Measurements from ENCODE around the gene CACNA1F.

DNA sequence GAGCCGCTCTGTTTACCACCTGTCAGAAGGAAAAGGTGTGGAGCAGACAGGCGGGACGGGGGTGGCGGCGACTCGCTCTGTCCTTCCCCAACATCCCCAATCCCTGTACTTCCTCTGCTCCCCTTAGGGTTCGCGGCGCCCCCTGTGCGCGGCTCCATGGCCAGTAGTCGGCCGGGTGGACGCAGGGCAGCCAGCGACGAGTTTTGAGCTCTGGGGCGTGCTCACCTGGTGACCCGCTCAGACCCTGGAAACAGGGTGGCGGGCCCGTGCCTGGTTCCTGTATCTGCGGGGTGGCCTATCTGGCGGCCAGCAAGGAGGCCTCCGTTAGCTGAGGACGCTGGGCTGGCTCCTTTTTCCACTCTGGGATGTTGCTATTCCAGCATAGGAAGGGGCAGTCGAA, 75.9 kb downstream of the CACNA1F start:
- TF ChIP-seq, protein P1, sequence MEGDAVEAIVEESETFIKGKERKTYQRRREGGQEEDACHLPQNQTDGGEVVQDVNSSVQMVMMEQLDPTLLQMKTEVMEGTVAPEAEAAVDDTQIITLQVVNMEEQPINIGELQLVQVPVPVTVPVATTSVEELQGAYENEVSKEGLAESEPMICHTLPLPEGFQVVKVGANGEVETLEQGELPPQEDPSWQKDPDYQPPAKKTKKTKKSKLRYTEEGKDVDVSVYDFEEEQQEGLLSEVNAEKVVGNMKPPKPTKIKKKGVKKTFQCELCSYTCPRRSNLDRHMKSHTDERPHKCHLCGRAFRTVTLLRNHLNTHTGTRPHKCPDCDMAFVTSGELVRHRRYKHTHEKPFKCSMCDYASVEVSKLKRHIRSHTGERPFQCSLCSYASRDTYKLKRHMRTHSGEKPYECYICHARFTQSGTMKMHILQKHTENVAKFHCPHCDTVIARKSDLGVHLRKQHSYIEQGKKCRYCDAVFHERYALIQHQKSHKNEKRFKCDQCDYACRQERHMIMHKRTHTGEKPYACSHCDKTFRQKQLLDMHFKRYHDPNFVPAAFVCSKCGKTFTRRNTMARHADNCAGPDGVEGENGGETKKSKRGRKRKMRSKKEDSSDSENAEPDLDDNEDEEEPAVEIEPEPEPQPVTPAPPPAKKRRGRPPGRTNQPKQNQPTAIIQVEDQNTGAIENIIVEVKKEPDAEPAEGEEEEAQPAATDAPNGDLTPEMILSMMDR (IDR thresholded peaks at IDR 0.05) = no peak
- no peak for TF ChIP-seq EZH2 (IDR thresholded peaks at IDR 0.05)
